C4-2B (cell line): ENCODE results near the gene HDAC7.

Source experiments
- ZFX ChIP-seq: fragments of 450-650 bp; IDR thresholded peaks from 2 replicates; pipeline ENCODE4 v1.6.1; 2017
- TF ChIP-seq, protein P1 (sequence below): fragments of 450-650 bp; conservative IDR thresholded peaks from 2 replicates; pipeline ENCODE4 v1.5.1; 2017; ENCODE audit warnings: mild to moderate bottlenecking

- TF ChIP-seq, protein P1, sequence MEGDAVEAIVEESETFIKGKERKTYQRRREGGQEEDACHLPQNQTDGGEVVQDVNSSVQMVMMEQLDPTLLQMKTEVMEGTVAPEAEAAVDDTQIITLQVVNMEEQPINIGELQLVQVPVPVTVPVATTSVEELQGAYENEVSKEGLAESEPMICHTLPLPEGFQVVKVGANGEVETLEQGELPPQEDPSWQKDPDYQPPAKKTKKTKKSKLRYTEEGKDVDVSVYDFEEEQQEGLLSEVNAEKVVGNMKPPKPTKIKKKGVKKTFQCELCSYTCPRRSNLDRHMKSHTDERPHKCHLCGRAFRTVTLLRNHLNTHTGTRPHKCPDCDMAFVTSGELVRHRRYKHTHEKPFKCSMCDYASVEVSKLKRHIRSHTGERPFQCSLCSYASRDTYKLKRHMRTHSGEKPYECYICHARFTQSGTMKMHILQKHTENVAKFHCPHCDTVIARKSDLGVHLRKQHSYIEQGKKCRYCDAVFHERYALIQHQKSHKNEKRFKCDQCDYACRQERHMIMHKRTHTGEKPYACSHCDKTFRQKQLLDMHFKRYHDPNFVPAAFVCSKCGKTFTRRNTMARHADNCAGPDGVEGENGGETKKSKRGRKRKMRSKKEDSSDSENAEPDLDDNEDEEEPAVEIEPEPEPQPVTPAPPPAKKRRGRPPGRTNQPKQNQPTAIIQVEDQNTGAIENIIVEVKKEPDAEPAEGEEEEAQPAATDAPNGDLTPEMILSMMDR = no peak
- no peak for TF ChIP-seq ZFX
Observed at GRCh38 chr12:47741340-47741703, 78.4 kb downstream of the HDAC7 start.
